B cell (primary cell): ENCODE data around the gene CPNE9. TPM values are rescaled to one million over a fixed set of nuclear protein-coding genes. Genes with fewer than 3 reads are reported as not detected.

Source experiments
- ATAC-seq: fragments of 200-7000 bp; cut with Tn5 transposase; one replicate; pipeline ENCODE4 v1.10.0; 2021; ENCODE audit warnings: low read depth, mild to moderate bottlenecking, moderate number of reproducible peaks, moderate library complexity
- CTCF ChIA-PET: fragments of 350-600 bp; sonication (Branson Sonifier 250); formaldehyde crosslinking; loops from one replicate; lab custom pipeline; 2021; ENCODE audit warnings: antibody characterized with exemption, inconsistent platforms; lab: Charles Lee
- POLR2A ChIA-PET: fragments of 350-600 bp; sonication (Branson Sonifier 250); formaldehyde crosslinking; loops from one replicate; lab custom pipeline; 2021; ENCODE audit warnings: antibody characterized with exemption; lab: Charles Lee
- DNase-seq: peaks from one replicate; pipeline ENCODE4 v3.0.0; 2013
- H2AFZ ChIP-seq: 2 replicates; pipeline ENCODE4 v1.6.1; 2012; ENCODE audit warnings: mild to moderate bottlenecking, low read depth, low read length; ENCODE audit not compliant: insufficient read depth, poor library complexity, severe bottlenecking
- H3K27ac ChIP-seq, 2 donors: 1 replicate in 1 of 2; 2 replicates in 1 of 2; pipeline ENCODE4 v1.5.1; 2012 to 2013; ENCODE audit warnings: low read length in 2 of 2, mild to moderate bottlenecking in 2 of 2, moderate library complexity in 1 of 2
- H3K27me3 ChIP-seq, 4 experiments: fragments of 200-600 bp in 1 of 4; sonication (generic) in 1 of 4; replicated peaks in 1 of 4; 1 replicate in 2 of 4; 2 replicates in 2 of 4; pipeline versions ENCODE4 v1.6.1 to v1.7.0; 2013 to 2016; ENCODE audit warnings: low read length in 3 of 4, mild to moderate bottlenecking in 2 of 4, mixed read lengths in 1 of 4, moderate library complexity in 1 of 4; ENCODE audit not compliant: insufficient read depth in 4 of 4, control insufficient read depth in 3 of 4; ENCODE audit errors: control extremely low read depth in 1 of 4
- H3K36me3 ChIP-seq, 2 experiments: replicated peaks in 1 of 2; 1 replicate in 1 of 2; 2 replicates in 1 of 2; pipeline versions ENCODE4 v1.6.1 to v1.7.1; 2013; ENCODE audit warnings: low read length in 1 of 2; ENCODE audit not compliant: insufficient read depth in 2 of 2, control insufficient read depth in 1 of 2; ENCODE audit errors: control extremely low read depth in 1 of 2, extremely low read depth in 1 of 2
- H3K4me1 ChIP-seq, 2 donors: fragments of 200-600 bp in 1 of 2; sonication (generic) in 1 of 2; 1 replicate in 1 of 2; 2 replicates in 1 of 2; pipeline versions ENCODE4 v1.5.1 to v1.6.1; 2013 to 2017; ENCODE audit warnings: low read length in 2 of 2; ENCODE audit not compliant: control insufficient read depth in 2 of 2, insufficient read depth in 2 of 2
- H3K4me2 ChIP-seq: replicated peaks from 2 replicates; pipeline ENCODE3; 2012; ENCODE audit warnings: mild to moderate bottlenecking, low read depth, low read length; ENCODE audit not compliant: poor library complexity, severe bottlenecking
- H3K4me3 ChIP-seq, 5 experiments: fragments of 200-600 bp in 1 of 5; sonication (generic) in 1 of 5; 1 replicate in 3 of 5; 2 replicates in 2 of 5; pipeline versions ENCODE4 v1.5.1 to v1.7.0; 2011 to 2016; ENCODE audit warnings: low read length in 4 of 5, mild to moderate bottlenecking in 4 of 5, low read depth in 2 of 5, control low read depth in 1 of 5, moderate library complexity in 1 of 5; ENCODE audit not compliant: insufficient read depth in 1 of 5; ENCODE audit errors: control extremely low read depth in 1 of 5, extremely low read depth in 1 of 5
- H3K79me2 ChIP-seq: fragments of 200-600 bp; sonication (generic); one replicate; pipeline ENCODE4 v1.6.0; 2016; ENCODE audit warnings: low read length; ENCODE audit not compliant: control insufficient read depth, insufficient read depth
- H3K9ac ChIP-seq: fragments of 200-600 bp; sonication (generic); 2 replicates; pipeline ENCODE4 v1.6.1; 2017; ENCODE audit warnings: mild to moderate bottlenecking, low read length, moderate library complexity
- H3K9me3 ChIP-seq, 3 donors: one replicate each; pipeline versions ENCODE4 v1.6.1 to v1.7.1; 2013; ENCODE audit warnings: low read length in 2 of 3; ENCODE audit not compliant: control insufficient read depth in 2 of 3, insufficient read depth in 1 of 3; ENCODE audit errors: control extremely low read depth in 1 of 3
- H4K20me1 ChIP-seq: 2 replicates; pipeline ENCODE4 v1.6.0; 2012; ENCODE audit warnings: mild to moderate bottlenecking, low read length; ENCODE audit not compliant: insufficient read depth, control insufficient read depth, poor library complexity, severe bottlenecking
- H3K27ac Mint-ChIP-seq: one replicate; pipeline ENCODE4 v1.8.0; 2021; ENCODE audit warnings: mixed read lengths
- H3K27me3 Mint-ChIP-seq: one replicate; pipeline ENCODE4 v1.8.0; 2021; ENCODE audit warnings: mixed read lengths
- H3K4me1 Mint-ChIP-seq: one replicate; pipeline ENCODE4 v1.8.0; 2021; ENCODE audit warnings: mixed read lengths
- H3K4me3 Mint-ChIP-seq: one replicate; pipeline ENCODE4 v1.8.0; 2021; ENCODE audit warnings: mixed read lengths
- H3K9me3 Mint-ChIP-seq: one replicate; pipeline ENCODE4 v1.8.0; 2022; ENCODE audit warnings: mixed read lengths; ENCODE audit not compliant: insufficient read depth
- EZH2 ChIP-seq: IDR thresholded peaks from 2 replicates; pipeline ENCODE4 v1.6.1; 2012; ENCODE audit warnings: borderline replicate concordance, low read depth, mild to moderate bottlenecking, moderate library complexity, low read length; ENCODE audit not compliant: insufficient read depth, poor library complexity, severe bottlenecking
- WGBS: methylation state at CpG from one replicate; pipeline ENCODE4 v1.1.5; 2013; ENCODE audit warnings: missing lambda C conversion rate; ENCODE audit not compliant: insufficient coverage; 5-methylcytosine and 5-hydroxymethylcytosine counted together
- intact Hi-C: fragments of 100-400 bp; cut with micrococcal nuclease; formaldehyde crosslinking; loops from one replicate; pipeline ENCODE4 v1.10.0; 2022
- polyA plus RNA-seq: library from polyadenylated mRNA; depleted of rRNA; stranded (reverse); fragments of >200 nt; gene quantifications from 2 replicates; pipeline ENCODE4 v1.2.3, GENCODE V29; 2012
- total RNA-seq, 2 donors: library from RNA; stranded (reverse); fragments of 120-200 nt in 1 of 2; gene quantifications; 1 replicate in 1 of 2; 2 replicates in 1 of 2; pipeline versions ENCODE4 v1.2.3 to v1.2.4, GENCODE V29; 2013 to 2022
- TF ChIP-seq, protein P1 (sequence below): fragments of 200-600 bp; IDR thresholded peaks from one replicate; pipeline ENCODE4 v1.8.0; 2022; ENCODE audit warnings: antibody characterized with exemption, mild to moderate bottlenecking

Gene CPNE9
- total and polyA plus RNA-seq, 2 donors (not counting 1 experiment from before 2014, with no cell fraction given), result 0.30 to 0.37 TPM

DNA sequence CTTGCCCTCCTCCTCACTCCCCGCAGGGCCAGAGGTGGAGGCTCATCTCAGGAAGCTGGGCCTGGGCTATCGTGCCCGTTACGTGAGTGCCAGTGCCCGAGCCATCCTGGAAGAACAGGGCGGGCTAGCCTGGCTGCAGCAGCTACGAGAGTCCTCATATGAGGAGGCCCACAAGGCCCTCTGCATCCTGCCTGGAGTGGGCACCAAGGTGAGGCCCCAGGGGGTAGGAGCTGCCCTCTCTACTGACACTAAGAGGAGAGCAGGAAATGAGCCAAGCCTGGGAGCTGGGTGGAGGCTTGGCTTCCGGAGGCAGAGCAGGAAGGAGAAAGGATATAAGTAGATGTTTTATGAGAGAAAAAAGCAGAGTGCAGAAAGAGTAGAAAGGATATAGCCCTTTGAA lies 51.0 kb downstream of the CPNE9 start:
- no peaks in the 10 kb centered on the region for H3K27me3 Mint-ChIP-seq
- Histone ChIP-seq H3K9me3 (no peaks in the 10 kb centered on the region), H3K27me3 (no peaks in the 10 kb centered on the region), H3K4me3 (no peak overlapping the region), H3K4me2 (no peak overlapping the region), H3K36me3 (peaks cover 4 to 59% of the 10 kb centered on the region in 2 experiments), H2AFZ (no peak overlapping the region), H3K79me2 (peaks cover 28% of the 10 kb centered on the region), H4K20me1 (peaks cover 13% of the 10 kb centered on the region), H3K27ac (no peak overlapping the region), H3K9ac (no peak overlapping the region), H3K4me1 (peaks cover 28 to 29% of the 10 kb centered on the region in 2 donors)
- H3K27ac Mint-ChIP-seq, result no peak overlapping the region
- ChIA-PET CTCF (no interaction called here), POLR2A (interaction anchor here (1.0 kb wide), 1 partner anchor 12 kb away, joined by 5 read pairs; no protein-coding TSS in a partner anchor)
- 92% methylated on average over 7 of the region's 8 CpGs for WGBS
- ATAC-seq (no peak), DNase-seq (no peak)
- no peaks in the 10 kb centered on the region for H3K9me3 Mint-ChIP-seq
- H3K4me1 Mint-ChIP-seq, result peaks cover 41% of the 10 kb centered on the region
- H3K4me3 Mint-ChIP-seq, result no peak overlapping the region
- intact Hi-C loops, result loop anchor here (10.0 kb wide), 1 partner anchor 230 kb away; the partner anchor contains the start of gene EMC3
- TF ChIP-seq, protein P1, sequence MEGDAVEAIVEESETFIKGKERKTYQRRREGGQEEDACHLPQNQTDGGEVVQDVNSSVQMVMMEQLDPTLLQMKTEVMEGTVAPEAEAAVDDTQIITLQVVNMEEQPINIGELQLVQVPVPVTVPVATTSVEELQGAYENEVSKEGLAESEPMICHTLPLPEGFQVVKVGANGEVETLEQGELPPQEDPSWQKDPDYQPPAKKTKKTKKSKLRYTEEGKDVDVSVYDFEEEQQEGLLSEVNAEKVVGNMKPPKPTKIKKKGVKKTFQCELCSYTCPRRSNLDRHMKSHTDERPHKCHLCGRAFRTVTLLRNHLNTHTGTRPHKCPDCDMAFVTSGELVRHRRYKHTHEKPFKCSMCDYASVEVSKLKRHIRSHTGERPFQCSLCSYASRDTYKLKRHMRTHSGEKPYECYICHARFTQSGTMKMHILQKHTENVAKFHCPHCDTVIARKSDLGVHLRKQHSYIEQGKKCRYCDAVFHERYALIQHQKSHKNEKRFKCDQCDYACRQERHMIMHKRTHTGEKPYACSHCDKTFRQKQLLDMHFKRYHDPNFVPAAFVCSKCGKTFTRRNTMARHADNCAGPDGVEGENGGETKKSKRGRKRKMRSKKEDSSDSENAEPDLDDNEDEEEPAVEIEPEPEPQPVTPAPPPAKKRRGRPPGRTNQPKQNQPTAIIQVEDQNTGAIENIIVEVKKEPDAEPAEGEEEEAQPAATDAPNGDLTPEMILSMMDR, result no peak
- no peak for TF ChIP-seq EZH2

DNA sequence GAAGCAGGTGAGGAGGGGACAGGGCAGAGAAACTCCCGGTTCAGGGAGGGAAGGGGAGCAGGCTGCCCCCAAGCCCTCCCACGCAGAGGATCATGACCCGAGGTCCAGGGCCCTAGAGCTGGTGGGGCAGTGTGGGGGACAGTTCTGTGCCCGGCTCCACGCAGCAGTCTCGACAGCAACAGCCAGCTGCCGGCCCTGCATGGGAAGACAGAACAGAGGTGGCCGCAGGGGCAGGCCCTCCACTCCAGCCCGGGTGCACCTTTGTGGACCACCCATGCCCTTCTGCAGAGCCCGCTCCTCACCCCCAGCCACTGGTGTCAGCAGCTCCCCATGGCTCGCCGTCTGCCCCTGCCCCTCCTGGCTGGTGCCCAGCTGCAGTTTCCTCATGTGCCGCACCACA lies 53.8 kb downstream of the CPNE9 start:
- TF ChIP-seq, protein P1, result no peak
- TF ChIP-seq EZH2, result no peak
- Mint-ChIP-seq H3K27me3 (no peaks in the 10 kb centered on the region), H3K27ac (no peak overlapping the region), H3K4me1 (peaks cover 14% of the 10 kb centered on the region), H3K9me3 (no peaks in the 10 kb centered on the region), H3K4me3 (no peak overlapping the region)
- Histone ChIP-seq H3K27ac (no peak overlapping the region), H3K4me1 (peaks cover 6% of the 10 kb centered on the region in 2 donors), H3K4me3 (no peak overlapping the region), H3K9me3 (peaks cover 0 to 3% (median 0%) of the 10 kb centered on the region in 3 donors), H3K79me2 (peaks cover 12% of the 10 kb centered on the region), H4K20me1 (peaks cover 13% of the 10 kb centered on the region), H3K36me3 (peaks cover 4 to 62% of the 10 kb centered on the region in 2 experiments), H3K4me2 (no peak overlapping the region), H2AFZ (no peak overlapping the region), H3K27me3 (no peaks in the 10 kb centered on the region), H3K9ac (no peak overlapping the region)
- ChIA-PET POLR2A (no interaction called here), CTCF (no interaction called here)
- intact Hi-C loops, result loop anchor here (10.0 kb wide), 1 partner anchor 227 kb away; the partner anchor contains the start of gene EMC3
- no peak for ATAC-seq
- 96% methylated on average over 13 of the region's 13 CpGs for WGBS
- no peak for DNase-seq
